Stomach smooth muscle (tissue), 2 donors: ENCODE data around the gene SLC44A2.
"Not testable (repeated sequence)": the region's sequence is repeated elsewhere in the genome, so short reads cannot be mapped to it uniquely, and the experiment has no call there.

Source experiments
- H3K27ac ChIP-seq: one replicate; pipeline ENCODE4 v1.7.0; 2013; ENCODE audit warnings: mild to moderate bottlenecking, low read length, inconsistent platforms
- H3K27me3 ChIP-seq, 2 donors: one replicate each; pipeline ENCODE4 v1.7.0; 2013; ENCODE audit warnings: low read length in 2 of 2; ENCODE audit not compliant: insufficient read depth in 2 of 2, control insufficient read depth in 1 of 2
- H3K36me3 ChIP-seq, 2 donors: one replicate each; pipeline ENCODE4 v1.7.0; 2013; ENCODE audit warnings: low read length in 2 of 2; ENCODE audit not compliant: control insufficient read depth in 2 of 2, insufficient read depth in 2 of 2
- H3K4me1 ChIP-seq: one replicate; pipeline ENCODE4 v1.7.0; 2013; ENCODE audit warnings: low read length; ENCODE audit not compliant: control insufficient read depth, insufficient read depth
- H3K4me3 ChIP-seq, 2 donors: one replicate each; pipeline ENCODE4 v1.7.0; 2013; ENCODE audit warnings: low read length in 2 of 2
- H3K9ac ChIP-seq, 2 donors: one replicate each; pipeline ENCODE4 v1.7.0; 2013; ENCODE audit warnings: low read length in 2 of 2, mild to moderate bottlenecking in 1 of 2
- H3K9me3 ChIP-seq, 2 donors: one replicate each; pipeline ENCODE4 v1.7.0; 2013; ENCODE audit warnings: low read length in 2 of 2; ENCODE audit not compliant: control insufficient read depth in 2 of 2
- donor health status: healthy.
- donor health status: Pancreatic carcinoma.

SLC44A2 gene

GRCh38 chr19:10667867-10668266, 42.5 kb downstream of the SLC44A2 start:
- peaks cover 12 to 18% of the 10 kb centered on the region in 2 donors for H3K36me3 ChIP-seq
- H3K4me3 ChIP-seq, result no peak overlapping the region
- H3K4me1 ChIP-seq, result peaks cover 14% of the 10 kb centered on the region
- H3K27me3 ChIP-seq, result no peaks in the 10 kb centered on the region
- no peaks in the 10 kb centered on the region for H3K9me3 ChIP-seq
- no peak overlapping the region for H3K27ac ChIP-seq
- H3K9ac ChIP-seq, result no peak overlapping the region

- peaks cover 21 to 23% of the 10 kb centered on the region in 2 donors for H3K36me3 ChIP-seq
- H3K27ac ChIP-seq, result no peak overlapping the region
- H3K4me1 ChIP-seq, result peaks cover 12% of the 10 kb centered on the region
- no peaks in the 10 kb centered on the region for H3K27me3 ChIP-seq
- H3K9ac ChIP-seq, result no peak overlapping the region
- H3K9me3 ChIP-seq, result no peaks in the 10 kb centered on the region
- no peak overlapping the region for H3K4me3 ChIP-seq
Measured at GRCh38 chr19:10669246-10669645, 43.9 kb downstream of the SLC44A2 start.

GRCh38 chr19:10670182-10670581, 44.8 kb downstream of the SLC44A2 start:
- Histone ChIP-seq H3K9me3 (no peaks in the 10 kb centered on the region), H3K27me3 (no peaks in the 10 kb centered on the region), H3K36me3 (peaks cover 21 to 23% of the 10 kb centered on the region in 2 donors), H3K4me1 (peaks cover 12% of the 10 kb centered on the region), H3K4me3 (no peak overlapping the region), H3K27ac (no peak overlapping the region), H3K9ac (no peak overlapping the region)

- peaks cover 11% of the 10 kb centered on the region for H3K4me1 ChIP-seq
- H3K36me3 ChIP-seq, result peaks cover 21 to 28% of the 10 kb centered on the region in 2 donors
- no peak overlapping the region for H3K4me3 ChIP-seq
- no peaks in the 10 kb centered on the region for H3K27me3 ChIP-seq
- no peaks in the 10 kb centered on the region for H3K9me3 ChIP-seq
- no peak overlapping the region for H3K27ac ChIP-seq
- no peak overlapping the region for H3K9ac ChIP-seq
Measured at GRCh38 chr19:10670876-10671804, 45.8 kb downstream of the SLC44A2 start.

- not testable (repeated sequence) for H3K4me3 ChIP-seq, H3K27ac ChIP-seq, H3K9ac ChIP-seq, H3K27me3 ChIP-seq, H3K9me3 ChIP-seq, H3K4me1 ChIP-seq
- peaks cover 24 to 28% of the 10 kb centered on the region in 2 donors for H3K36me3 ChIP-seq
Measured at GRCh38 chr19:10671922-10672321, 46.6 kb downstream of the SLC44A2 start.

GRCh38 chr19:10675214-10675613, 49.9 kb downstream of the SLC44A2 start:
- H3K36me3 ChIP-seq, result peaks cover 53 to 54% of the 10 kb centered on the region in 2 donors
- H3K27ac ChIP-seq, H3K9ac ChIP-seq, H3K27me3 ChIP-seq, H3K4me3 ChIP-seq, H3K4me1 ChIP-seq, H3K9me3 ChIP-seq: not testable (repeated sequence)

GRCh38 chr19:10677751-10678150, 52.4 kb downstream of the SLC44A2 start:
- no peaks in the 10 kb centered on the region for H3K27me3 ChIP-seq
- no peak overlapping the region for H3K27ac ChIP-seq
- no peaks in the 10 kb centered on the region for H3K9me3 ChIP-seq
- H3K4me3 ChIP-seq, result no peak overlapping the region
- H3K9ac ChIP-seq, result no peak overlapping the region
- H3K36me3 ChIP-seq, result peaks cover 67% of the 10 kb centered on the region in 2 donors
- no peaks in the 10 kb centered on the region for H3K4me1 ChIP-seq

- Histone ChIP-seq H3K36me3 (peaks cover 68 to 71% of the 10 kb centered on the region in 2 donors), H3K27ac (no peak overlapping the region), H3K4me1 (no peaks in the 10 kb centered on the region), H3K27me3 (no peaks in the 10 kb centered on the region), H3K9me3 (no peaks in the 10 kb centered on the region), H3K4me3 (no peak overlapping the region), H3K9ac (no peak overlapping the region)
Measured at GRCh38 chr19:10678813-10679212, 53.5 kb downstream of the SLC44A2 start.

- H3K4me1 ChIP-seq, result no peaks in the 10 kb centered on the region
- no peak overlapping the region for H3K9ac ChIP-seq
- peaks cover 72 to 79% of the 10 kb centered on the region in 2 donors for H3K36me3 ChIP-seq
- H3K4me3 ChIP-seq, result no peak overlapping the region
- no peaks in the 10 kb centered on the region for H3K9me3 ChIP-seq
- H3K27me3 ChIP-seq, result no peaks in the 10 kb centered on the region
- no peak overlapping the region for H3K27ac ChIP-seq
Measured at GRCh38 chr19:10679743-10680142, 54.4 kb downstream of the SLC44A2 start.

GRCh38 chr19:10680545-10681135, 55.3 kb downstream of the SLC44A2 start:
- Histone ChIP-seq H3K4me3 (no peak overlapping the region), H3K9ac (no peak overlapping the region), H3K36me3 (peaks cover 79 to 82% of the 10 kb centered on the region in 2 donors), H3K9me3 (no peaks in the 10 kb centered on the region), H3K4me1 (no peaks in the 10 kb centered on the region), H3K27me3 (no peaks in the 10 kb centered on the region), H3K27ac (no peak overlapping the region)

GRCh38 chr19:10681658-10682057, 56.3 kb downstream of the SLC44A2 start:
- H3K36me3 ChIP-seq, result peaks cover 78 to 85% of the 10 kb centered on the region in 2 donors
- H3K9ac ChIP-seq, result no peak overlapping the region
- no peak overlapping the region for H3K27ac ChIP-seq
- no peaks in the 10 kb centered on the region for H3K27me3 ChIP-seq
- H3K4me1 ChIP-seq, result no peaks in the 10 kb centered on the region
- no peaks in the 10 kb centered on the region for H3K9me3 ChIP-seq
- H3K4me3 ChIP-seq, result no peak overlapping the region
